HepG2 (cell line): ENCODE results near the gene QSOX2. TPM values are rescaled to one million over a fixed set of nuclear protein-coding genes. Genes with fewer than 3 reads are reported as not detected.

ENCODE experiments used
- ATAC-seq: fragments of 200-7000 bp; cut with Tn5 transposase; 3 replicates; pipeline ENCODE4 v1.9.1; 2020; ENCODE audit warnings: mild to moderate bottlenecking, moderate library complexity
- BruUV-seq: library from RNA; stranded (reverse); fragments of 400-500 nt; replicated peaks from 2 replicates; lab custom pipeline; 2021; lab: Mats Ljungman, UMichigan
- CTCF ChIA-PET: fragments of 300-600 bp; formaldehyde crosslinking; extraction: SDS; loops from one replicate; lab custom pipeline; 2021; ENCODE audit warnings: low total read pairs, inconsistent platforms, low intra/inter-chr PET ratio; lab: Yijun Ruan, JAX
- POLR2A ChIA-PET: fragments of 350-600 bp; sonication (Branson Sonifier 250); formaldehyde crosslinking; loops from one replicate; lab custom pipeline; 2020; ENCODE audit warnings: antibody characterized with exemption, inconsistent platforms; lab: Yijun Ruan, JAX
- DNase-seq: peaks from one replicate; pipeline ENCODE4 v3.0.0-alpha.2; 2015; ENCODE audit warnings: low spot score
- FAIRE-seq: peaks from 3 replicates; lab custom pipeline; 2011; peaks lifted over from hg19 to GRCh38; lab: Jason Lieb, UNC
- H2AFZ ChIP-seq: one replicate; pipeline ENCODE4 v1.6.1; 2011; ENCODE audit warnings: low read length, inconsistent platforms
- H3K27ac ChIP-seq: fragments of 300-600 bp; 3 replicates; pipeline ENCODE4 v1.8.0; 2011; ENCODE audit warnings: mixed run types, mild to moderate bottlenecking, mixed read lengths, low read length, inconsistent platforms; ENCODE audit not compliant: insufficient read depth; ENCODE audit errors: extremely low read length
- H3K27me3 ChIP-seq, 2 experiments: fragments of 200-600 bp in 1 of 2; 2 replicates in 1 of 2; 3 replicates in 1 of 2; pipeline versions ENCODE4 v1.6.0 to v1.8.0; 2011; ENCODE audit warnings: low read length in 2 of 2, mild to moderate bottlenecking in 2 of 2, moderate library complexity in 2 of 2, inconsistent platforms in 1 of 2; ENCODE audit not compliant: insufficient read depth in 2 of 2, control insufficient read depth in 1 of 2
- H3K36me3 ChIP-seq, 2 experiments: fragments of 200-600 bp in 1 of 2; replicated peaks in 1 of 2; 2 replicates in 1 of 2; 3 replicates in 1 of 2; pipeline versions ENCODE4 v1.5.1 to v1.8.0; 2011; ENCODE audit warnings: low read length in 2 of 2, inconsistent platforms in 1 of 2; ENCODE audit not compliant: insufficient read depth in 2 of 2, control insufficient read depth in 1 of 2
- H3K4me1 ChIP-seq: 2 replicates; pipeline ENCODE4 v1.5.1; 2012; ENCODE audit warnings: low read length, inconsistent platforms; ENCODE audit not compliant: insufficient read depth
- H3K4me2 ChIP-seq: 2 replicates; pipeline ENCODE4 v1.6.0; 2011; ENCODE audit warnings: low read depth, low read length, inconsistent platforms
- H3K4me3 ChIP-seq, 3 experiments: fragments of 200-600 bp in 1 of 3; sonication (generic), shearing (Covaris generic) in 1 of 3; replicated peaks in 1 of 3; 2 replicates each; pipeline ENCODE4 v1.5.1; 2011 to 2016; ENCODE audit warnings: low read length in 3 of 3, inconsistent platforms in 2 of 3, low read depth in 2 of 3, mild to moderate bottlenecking in 2 of 3, control low read depth in 1 of 3, mixed read lengths in 1 of 3; ENCODE audit not compliant: insufficient read depth in 1 of 3
- H3K79me2 ChIP-seq: one replicate; pipeline ENCODE4 v1.6.1; 2011; ENCODE audit warnings: low read length, inconsistent platforms; ENCODE audit not compliant: insufficient read depth
- H3K9ac ChIP-seq: 2 replicates; pipeline ENCODE4 v1.6.0; 2011; ENCODE audit warnings: mild to moderate bottlenecking, low read depth, low read length, inconsistent platforms; ENCODE audit not compliant: insufficient read depth
- H3K9me3 ChIP-seq: 2 replicates; pipeline ENCODE4 v1.5.1; 2012; ENCODE audit warnings: mild to moderate bottlenecking, low read length
- H4K20me1 ChIP-seq: 2 replicates; pipeline ENCODE4 v1.6.0; 2011; ENCODE audit warnings: inconsistent platforms, mild to moderate bottlenecking, low read length, moderate library complexity; ENCODE audit not compliant: insufficient read depth
- AHR ChIP-seq: IDR thresholded peaks from 2 replicates; pipeline ENCODE4 v1.6.1; 2018; ENCODE audit warnings: missing genetic modification reagents, missing compliant biosample characterization
- FLYWCH1 ChIP-seq: sonication (generic); formaldehyde crosslinking; IDR thresholded peaks from 2 replicates; pipeline ENCODE4 v1.8.1; 2023; ENCODE audit warnings: mild to moderate bottlenecking, missing genetic modification reagents
- RXRA ChIP-seq: sonication (generic); formaldehyde crosslinking; IDR thresholded peaks from 2 replicates; pipeline ENCODE4 v1.5.1; 2020; ENCODE audit warnings: missing genetic modification reagents
- YEATS2 ChIP-seq: sonication (generic); formaldehyde crosslinking; IDR thresholded peaks from 2 replicates; pipeline ENCODE4 v1.4.0; 2020; ENCODE audit warnings: missing genetic modification reagents, borderline replicate concordance
- ZBTB20 ChIP-seq: sonication (generic); formaldehyde crosslinking; IDR thresholded peaks from 2 replicates; pipeline ENCODE4 v1.8.1; 2023; ENCODE audit warnings: missing genetic modification reagents, low read depth, mild to moderate bottlenecking, borderline replicate concordance
- ZNF317 ChIP-seq: sonication (generic); formaldehyde crosslinking; IDR thresholded peaks from 2 replicates; pipeline ENCODE4 v1.5.0; 2020; ENCODE audit warnings: mild to moderate bottlenecking, missing genetic modification reagents
- ZNF737 ChIP-seq: sonication (generic); formaldehyde crosslinking; IDR thresholded peaks from 2 replicates; pipeline ENCODE4 v1.5.0; 2020; ENCODE audit warnings: missing genetic modification reagents, mild to moderate bottlenecking, borderline replicate concordance
- WGBS: methylation state at CpG from one replicate; pipeline ENCODE4 v1.1.6; 2017; ENCODE audit warnings: low lambda C conversion rate; 5-methylcytosine and 5-hydroxymethylcytosine counted together
- in situ Hi-C: cut with HindIII; loops from 2 replicates; pipeline ENCODE4 v1.10.0; 2017; ENCODE audit warnings: low pct_unique_long_range_greater_than_20kb; ENCODE audit not compliant: extremely low pct_ligation_motif_present
- intact Hi-C: fragments of 100-400 bp; cut with micrococcal nuclease; formaldehyde crosslinking; loops from one replicate; pipeline ENCODE4 v1.10.0; 2022; ENCODE audit not compliant: unreplicated experiment
- polyA plus RNA-seq, 8 experiments: library from polyadenylated mRNA; depleted of rRNA in 3 of 8; stranded (reverse) in 7 of 8; unstranded in 1 of 8; fragments of >200 nt; fragmentation: Illumina TruSeq in 4 of 8; extraction: Trizol in 4 of 8; gene quantifications; 2 replicates each; pipeline versions ENCODE4 v1.2.1 to v1.2.3, GENCODE V29; 2011 to 2016; ENCODE audit warnings: low read depth in 4 of 8, missing spikeins in 1 of 8, mixed read lengths in 1 of 8; ENCODE audit not compliant: insufficient read depth in 1 of 8
- total RNA-seq, 5 experiments: library from RNA; depleted of rRNA; stranded (reverse); fragments of >200 nt; fragmentation: Illumina TruSeq; extraction: Trizol; gene quantifications; 2 replicates each; pipeline ENCODE4 v1.2.3, GENCODE V29; 2016; ENCODE audit warnings: low read depth in 1 of 5
- TF ChIP-seq, protein P1 (sequence below): sonication (generic); formaldehyde crosslinking; IDR thresholded peaks from 2 replicates; pipeline ENCODE4 v1.4.0; 2020; ENCODE audit warnings: missing genetic modification reagents
- TF ChIP-seq, protein P2 (sequence below): sonication (generic); formaldehyde crosslinking; IDR thresholded peaks from 2 replicates; pipeline ENCODE4 v1.8.1; 2022; ENCODE audit warnings: mild to moderate bottlenecking, missing genetic modification reagents
- TF ChIP-seq, protein P3 (sequence below): sonication (generic); formaldehyde crosslinking; IDR thresholded peaks from 2 replicates; pipeline ENCODE4 v1.4.0; 2020; ENCODE audit warnings: missing genetic modification reagents
- TF ChIP-seq, protein P4 (sequence below): IDR thresholded peaks from 2 replicates; pipeline ENCODE4 v1.6.1; 2016

QSOX2 gene
- total and polyA plus RNA-seq, 2 of the 13 experiments (the other 11 are each of a cell fraction or from before 2014, with no cell fraction given), result 27.1 to 42.1 TPM

DNA sequence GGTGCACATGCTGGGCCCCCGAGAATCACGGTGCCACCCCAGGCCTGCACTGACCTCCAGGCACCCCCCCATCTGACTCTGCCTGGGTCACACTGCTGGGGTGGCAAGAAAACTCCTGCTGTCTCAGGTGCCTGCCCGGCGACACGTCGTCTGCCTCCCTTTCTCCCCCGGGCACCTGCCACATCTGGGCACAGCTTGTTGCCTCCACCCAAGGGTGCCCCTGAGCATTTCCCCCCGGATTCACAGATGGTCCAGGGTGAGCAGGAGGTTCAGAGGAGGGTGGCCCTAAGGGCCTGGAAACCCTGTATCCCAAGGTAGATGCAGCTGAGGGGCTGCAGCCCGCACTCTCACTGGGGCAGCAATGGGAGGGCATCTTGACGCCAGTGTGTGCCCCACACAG, 14.9 kb upstream of the QSOX2 start:
- TF ChIP-seq AHR, result no peak
- TF ChIP-seq YEATS2 (CRISPR knock-in tag), result no peak
- no peak for TF ChIP-seq FLYWCH1 (CRISPR knock-in tag)
- TF ChIP-seq, protein P1, sequence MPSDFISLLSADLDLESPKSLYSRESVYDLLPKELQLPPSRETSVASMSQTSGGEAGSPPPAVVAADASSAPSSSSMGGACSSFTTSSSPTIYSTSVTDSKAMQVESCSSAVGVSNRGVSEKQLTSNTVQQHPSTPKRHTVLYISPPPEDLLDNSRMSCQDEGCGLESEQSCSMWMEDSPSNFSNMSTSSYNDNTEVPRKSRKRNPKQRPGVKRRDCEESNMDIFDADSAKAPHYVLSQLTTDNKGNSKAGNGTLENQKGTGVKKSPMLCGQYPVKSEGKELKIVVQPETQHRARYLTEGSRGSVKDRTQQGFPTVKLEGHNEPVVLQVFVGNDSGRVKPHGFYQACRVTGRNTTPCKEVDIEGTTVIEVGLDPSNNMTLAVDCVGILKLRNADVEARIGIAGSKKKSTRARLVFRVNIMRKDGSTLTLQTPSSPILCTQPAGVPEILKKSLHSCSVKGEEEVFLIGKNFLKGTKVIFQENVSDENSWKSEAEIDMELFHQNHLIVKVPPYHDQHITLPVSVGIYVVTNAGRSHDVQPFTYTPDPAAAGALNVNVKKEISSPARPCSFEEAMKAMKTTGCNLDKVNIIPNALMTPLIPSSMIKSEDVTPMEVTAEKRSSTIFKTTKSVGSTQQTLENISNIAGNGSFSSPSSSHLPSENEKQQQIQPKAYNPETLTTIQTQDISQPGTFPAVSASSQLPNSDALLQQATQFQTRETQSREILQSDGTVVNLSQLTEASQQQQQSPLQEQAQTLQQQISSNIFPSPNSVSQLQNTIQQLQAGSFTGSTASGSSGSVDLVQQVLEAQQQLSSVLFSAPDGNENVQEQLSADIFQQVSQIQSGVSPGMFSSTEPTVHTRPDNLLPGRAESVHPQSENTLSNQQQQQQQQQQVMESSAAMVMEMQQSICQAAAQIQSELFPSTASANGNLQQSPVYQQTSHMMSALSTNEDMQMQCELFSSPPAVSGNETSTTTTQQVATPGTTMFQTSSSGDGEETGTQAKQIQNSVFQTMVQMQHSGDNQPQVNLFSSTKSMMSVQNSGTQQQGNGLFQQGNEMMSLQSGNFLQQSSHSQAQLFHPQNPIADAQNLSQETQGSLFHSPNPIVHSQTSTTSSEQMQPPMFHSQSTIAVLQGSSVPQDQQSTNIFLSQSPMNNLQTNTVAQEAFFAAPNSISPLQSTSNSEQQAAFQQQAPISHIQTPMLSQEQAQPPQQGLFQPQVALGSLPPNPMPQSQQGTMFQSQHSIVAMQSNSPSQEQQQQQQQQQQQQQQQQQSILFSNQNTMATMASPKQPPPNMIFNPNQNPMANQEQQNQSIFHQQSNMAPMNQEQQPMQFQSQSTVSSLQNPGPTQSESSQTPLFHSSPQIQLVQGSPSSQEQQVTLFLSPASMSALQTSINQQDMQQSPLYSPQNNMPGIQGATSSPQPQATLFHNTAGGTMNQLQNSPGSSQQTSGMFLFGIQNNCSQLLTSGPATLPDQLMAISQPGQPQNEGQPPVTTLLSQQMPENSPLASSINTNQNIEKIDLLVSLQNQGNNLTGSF (CRISPR knock-in tag), result no peak
- TF ChIP-seq, protein P2, sequence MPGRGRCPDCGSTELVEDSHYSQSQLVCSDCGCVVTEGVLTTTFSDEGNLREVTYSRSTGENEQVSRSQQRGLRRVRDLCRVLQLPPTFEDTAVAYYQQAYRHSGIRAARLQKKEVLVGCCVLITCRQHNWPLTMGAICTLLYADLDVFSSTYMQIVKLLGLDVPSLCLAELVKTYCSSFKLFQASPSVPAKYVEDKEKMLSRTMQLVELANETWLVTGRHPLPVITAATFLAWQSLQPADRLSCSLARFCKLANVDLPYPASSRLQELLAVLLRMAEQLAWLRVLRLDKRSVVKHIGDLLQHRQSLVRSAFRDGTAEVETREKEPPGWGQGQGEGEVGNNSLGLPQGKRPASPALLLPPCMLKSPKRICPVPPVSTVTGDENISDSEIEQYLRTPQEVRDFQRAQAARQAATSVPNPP, result no peak
- no peak for TF ChIP-seq ZNF317 (CRISPR knock-in tag)
- TF ChIP-seq RXRA (CRISPR knock-in tag), result no peak
- TF ChIP-seq ZNF737 (CRISPR knock-in tag), result no peak
- TF ChIP-seq, protein P3, sequence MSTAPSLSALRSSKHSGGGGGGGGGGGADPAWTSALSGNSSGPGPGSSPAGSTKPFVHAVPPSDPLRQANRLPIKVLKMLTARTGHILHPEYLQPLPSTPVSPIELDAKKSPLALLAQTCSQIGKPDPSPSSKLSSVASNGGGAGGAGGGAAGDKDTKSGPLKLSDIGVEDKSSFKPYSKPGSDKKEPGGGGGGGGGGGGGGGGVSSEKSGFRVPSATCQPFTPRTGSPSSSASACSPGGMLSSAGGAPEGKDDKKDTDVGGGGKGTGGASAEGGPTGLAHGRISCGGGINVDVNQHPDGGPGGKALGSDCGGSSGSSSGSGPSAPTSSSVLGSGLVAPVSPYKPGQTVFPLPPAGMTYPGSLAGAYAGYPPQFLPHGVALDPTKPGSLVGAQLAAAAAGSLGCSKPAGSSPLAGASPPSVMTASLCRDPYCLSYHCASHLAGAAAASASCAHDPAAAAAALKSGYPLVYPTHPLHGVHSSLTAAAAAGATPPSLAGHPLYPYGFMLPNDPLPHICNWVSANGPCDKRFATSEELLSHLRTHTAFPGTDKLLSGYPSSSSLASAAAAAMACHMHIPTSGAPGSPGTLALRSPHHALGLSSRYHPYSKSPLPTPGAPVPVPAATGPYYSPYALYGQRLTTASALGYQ, result no peak
- no peak for TF ChIP-seq ZBTB20
- TF ChIP-seq, protein P4, sequence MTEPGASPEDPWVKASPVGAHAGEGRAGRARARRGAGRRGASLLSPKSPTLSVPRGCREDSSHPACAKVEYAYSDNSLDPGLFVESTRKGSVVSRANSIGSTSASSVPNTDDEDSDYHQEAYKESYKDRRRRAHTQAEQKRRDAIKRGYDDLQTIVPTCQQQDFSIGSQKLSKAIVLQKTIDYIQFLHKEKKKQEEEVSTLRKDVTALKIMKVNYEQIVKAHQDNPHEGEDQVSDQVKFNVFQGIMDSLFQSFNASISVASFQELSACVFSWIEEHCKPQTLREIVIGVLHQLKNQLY (CRISPR knock-in tag), result no peak
- Histone ChIP-seq H3K27ac (no peak overlapping the region), H2AFZ (no peak overlapping the region), H3K4me2 (no peak overlapping the region), H3K9me3 (no peaks in the 10 kb centered on the region), H3K4me3 (no peak overlapping the region), H3K9ac (no peak overlapping the region), H3K27me3 (peaks cover 29 to 93% of the 10 kb centered on the region in 2 experiments), H3K79me2 (no peaks in the 10 kb centered on the region), H3K4me1 (peaks cover 18% of the 10 kb centered on the region), H3K36me3 (no peaks in the 10 kb centered on the region), H4K20me1 (no peaks in the 10 kb centered on the region)
- POLR2A ChIA-PET, result no interaction called here
- WGBS, result 0% methylated on average over 1 of the region's 10 CpGs
- in situ Hi-C loops (loop anchor here (25.0 kb wide), 1 partner anchor 273 kb away; no protein-coding TSS in a partner anchor), intact Hi-C loops (no loop called here)
- BruUV-seq, result no TSS peak
- DNase-seq (no peak), ATAC-seq (no peak), FAIRE-seq (no peak)
- CTCF ChIA-PET, result no interaction called here
